ENCODE data around the gene USO1.
"Not testable (repeated sequence)": the region's sequence is repeated elsewhere in the genome, so short reads cannot be mapped to it uniquely, and the experiment has no call there.

The USO1 gene

DNA sequence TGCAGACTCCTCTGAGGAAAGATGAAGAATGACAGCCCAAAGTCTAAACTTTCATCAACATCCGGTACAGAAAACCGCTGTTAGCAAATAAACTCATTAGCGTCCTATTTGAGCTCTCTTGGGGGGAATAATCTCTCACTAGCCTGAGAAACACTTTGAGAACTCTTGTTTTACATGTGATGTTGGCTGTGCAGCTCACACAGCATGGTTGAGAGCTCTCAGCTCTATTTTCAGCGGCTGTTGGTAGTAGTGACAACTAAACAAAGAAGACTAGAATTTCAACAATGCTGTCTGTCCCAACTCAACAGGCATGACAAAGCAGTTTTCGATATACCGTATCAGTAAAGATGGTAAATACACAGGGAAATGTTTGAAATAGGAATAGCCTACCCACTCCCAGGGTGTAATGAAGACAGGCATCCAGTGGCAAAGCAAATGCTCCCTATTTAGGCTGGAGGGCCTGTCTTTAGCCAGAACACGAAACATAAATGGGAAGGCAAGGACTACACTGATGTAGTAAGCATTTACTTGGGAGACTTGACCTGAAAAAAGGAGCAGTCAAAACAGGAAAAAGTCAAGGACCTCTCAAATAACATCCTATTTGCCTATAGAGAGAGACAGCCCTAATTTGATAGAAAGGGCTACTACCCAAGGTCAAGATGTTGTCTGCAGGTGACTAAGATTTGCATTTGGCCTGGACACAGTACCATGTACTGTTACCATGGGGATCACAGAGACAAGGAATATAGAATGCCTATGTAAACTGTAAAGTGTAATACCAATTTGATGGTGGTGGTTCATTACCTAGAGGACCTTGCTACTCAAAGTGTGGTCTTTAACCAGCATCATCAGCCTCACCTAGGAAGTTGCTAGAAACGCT is 117.5 kb downstream of the USO1 start:
- no peak for DNase-seq (ENCODE audit: low read depth in 2 of 2)

DNA sequence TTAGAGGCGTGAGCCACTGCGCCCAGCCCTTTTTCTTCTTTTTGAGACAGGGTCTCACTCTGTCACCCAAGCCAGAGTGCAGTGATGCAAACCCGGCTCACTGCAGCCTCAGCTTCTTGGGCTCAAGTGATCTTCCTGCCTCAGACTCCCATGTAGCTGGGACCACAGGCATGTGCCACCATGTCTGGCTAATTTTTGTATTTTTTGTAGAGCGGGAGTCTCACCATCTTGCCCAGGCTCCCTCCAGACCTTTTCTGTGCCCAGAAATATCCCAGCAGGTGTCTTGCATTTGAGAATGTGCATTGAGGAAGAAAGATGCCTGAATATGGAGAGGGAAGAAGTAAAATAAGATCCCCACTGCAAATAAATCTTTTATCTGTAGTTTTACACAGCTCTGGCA is 119.2 kb downstream of the USO1 start:
- DNase-seq (ENCODE audit: low read depth in 2 of 2): no peak

DNA sequence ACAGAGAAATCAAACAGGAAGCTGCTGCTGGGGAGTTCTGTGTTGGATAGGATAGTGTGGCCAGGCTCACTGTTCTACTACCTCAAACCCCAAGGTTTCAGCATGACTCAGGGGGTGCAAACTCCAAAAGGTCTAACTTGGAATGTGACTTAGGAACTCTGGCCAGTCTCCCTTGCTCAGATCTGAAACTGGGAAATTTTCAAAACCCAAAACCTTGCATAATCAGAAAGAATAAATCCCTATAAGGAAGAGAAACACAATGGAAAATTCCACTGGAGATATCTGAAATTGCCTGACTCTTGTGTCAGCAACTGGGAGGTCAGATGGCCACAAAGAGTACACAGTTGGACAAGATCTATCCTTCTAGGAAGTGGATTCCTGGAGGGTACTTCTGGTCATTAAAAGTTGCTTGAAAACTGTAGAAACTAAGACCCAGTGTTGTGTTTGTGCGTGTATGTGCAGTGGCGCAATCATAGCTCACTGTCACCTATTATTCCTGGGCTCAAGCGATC is 119.8 kb downstream of the USO1 start:
- no peak for DNase-seq (ENCODE audit: low read depth in 2 of 2)

DNA sequence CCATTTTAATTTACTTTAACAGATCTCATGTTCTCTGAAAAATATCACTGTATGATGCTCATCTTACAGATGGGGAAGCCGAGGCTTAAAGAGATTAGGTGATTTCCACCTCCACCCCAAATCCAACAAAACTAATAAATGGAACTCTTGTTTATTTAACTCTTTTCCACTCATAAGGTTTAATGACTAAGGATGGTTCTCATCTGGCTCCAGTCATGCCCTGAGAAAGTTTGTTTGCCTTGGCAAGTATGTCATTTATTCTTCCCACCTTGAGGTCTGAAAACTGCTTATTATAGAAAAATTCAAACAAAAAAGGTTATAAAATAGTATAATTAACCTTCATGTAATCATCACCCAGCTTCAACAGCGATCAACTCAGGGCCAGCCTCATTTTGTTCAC is 121.6 kb downstream of the USO1 start:
- DNase-seq (ENCODE audit: low read depth in 2 of 2): no peak

DNA sequence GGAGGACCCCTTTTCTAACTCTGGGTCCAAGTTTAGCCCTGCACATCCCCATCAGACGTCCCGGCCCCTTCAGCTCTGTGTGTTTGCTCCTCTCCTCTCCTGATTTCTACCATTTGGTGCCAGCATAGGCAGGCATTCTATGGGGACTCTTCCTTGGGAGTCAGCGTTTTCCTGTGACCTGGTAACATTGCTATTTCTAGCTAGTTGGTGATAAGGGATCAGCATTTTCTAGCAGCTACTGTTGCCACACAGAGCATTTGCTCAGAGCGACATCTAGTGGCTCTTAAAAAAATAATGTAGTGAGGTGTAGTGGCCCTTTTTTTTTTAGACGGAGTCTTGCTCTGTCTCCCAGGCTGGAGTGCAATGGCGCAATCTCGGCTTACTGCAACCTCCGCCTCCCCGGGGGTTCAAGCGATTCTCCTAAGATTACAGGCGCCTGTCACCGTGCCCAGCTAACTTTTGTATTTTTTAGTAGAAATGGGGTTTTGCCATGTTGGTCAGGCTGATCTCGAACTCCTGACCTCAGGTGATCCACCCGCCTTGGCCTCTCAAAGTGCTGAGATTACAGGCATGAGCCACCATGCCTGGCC is 123.9 kb downstream of the USO1 start:
- not testable (repeated sequence) for DNase-seq (ENCODE audit: low read depth in 2 of 2)

DNA sequence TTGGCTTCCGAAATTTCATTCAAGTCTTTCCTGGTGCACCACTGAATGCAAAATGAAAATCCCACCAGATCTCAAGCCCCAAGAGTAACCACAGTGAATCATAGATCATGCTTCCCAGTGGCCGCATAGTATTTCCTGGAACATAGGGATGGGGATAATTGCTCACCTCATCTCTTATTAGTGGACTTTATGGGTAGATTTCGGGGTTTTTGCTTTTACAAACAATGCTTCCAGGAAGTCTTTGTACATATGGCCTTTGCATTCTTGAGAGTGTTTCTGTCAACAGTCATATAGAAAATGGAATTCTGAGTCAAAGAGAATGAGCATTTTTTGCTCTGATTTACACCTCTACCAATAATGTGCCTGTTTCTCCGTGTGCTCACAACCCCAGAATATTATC is 124.5 kb downstream of the USO1 start:
- no peak for DNase-seq (ENCODE audit: low read depth in 2 of 2)

DNA sequence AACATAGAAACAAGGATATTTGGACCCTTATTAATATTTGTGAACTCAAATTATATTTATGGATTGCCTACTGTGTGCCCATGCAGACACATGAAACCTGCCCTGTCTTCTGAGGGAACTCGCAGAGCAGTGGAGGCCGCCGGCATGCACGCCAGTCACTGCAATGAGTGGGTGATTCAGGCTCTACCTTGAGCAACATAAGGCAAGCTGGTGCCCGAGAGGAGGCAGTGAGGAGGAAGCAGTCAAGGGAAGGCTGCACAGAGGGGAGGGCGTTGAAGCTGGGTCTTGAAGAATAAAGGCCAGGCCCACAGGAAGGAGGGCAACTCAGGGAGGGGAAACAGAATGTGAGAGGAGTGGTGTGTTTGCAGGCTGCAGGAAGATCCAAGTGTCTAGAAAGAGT is 125.1 kb downstream of the USO1 start:
- DNase-seq (ENCODE audit: low read depth in 2 of 2): no peak

DNA sequence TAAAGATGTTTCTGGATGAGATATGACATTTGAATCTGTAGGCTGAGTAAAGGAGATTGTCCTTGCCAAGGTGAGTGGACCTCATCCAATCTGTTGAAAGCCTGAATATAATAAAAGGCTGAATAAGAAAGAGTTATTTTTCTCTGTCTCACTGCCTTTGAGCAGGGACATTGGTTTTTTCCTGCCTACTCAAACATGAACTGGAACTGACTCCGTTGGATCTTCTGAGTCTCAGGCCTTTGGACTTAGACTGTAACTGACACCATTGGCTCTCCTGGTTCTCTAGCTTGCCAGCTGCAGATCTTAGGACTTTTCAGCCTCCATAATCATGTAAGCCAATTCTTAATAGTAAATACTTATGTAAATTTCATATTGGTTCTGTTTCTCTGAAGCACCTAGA is 134.3 kb downstream of the USO1 start:
- no peak for DNase-seq (ENCODE audit: low read depth in 2 of 2)

DNA sequence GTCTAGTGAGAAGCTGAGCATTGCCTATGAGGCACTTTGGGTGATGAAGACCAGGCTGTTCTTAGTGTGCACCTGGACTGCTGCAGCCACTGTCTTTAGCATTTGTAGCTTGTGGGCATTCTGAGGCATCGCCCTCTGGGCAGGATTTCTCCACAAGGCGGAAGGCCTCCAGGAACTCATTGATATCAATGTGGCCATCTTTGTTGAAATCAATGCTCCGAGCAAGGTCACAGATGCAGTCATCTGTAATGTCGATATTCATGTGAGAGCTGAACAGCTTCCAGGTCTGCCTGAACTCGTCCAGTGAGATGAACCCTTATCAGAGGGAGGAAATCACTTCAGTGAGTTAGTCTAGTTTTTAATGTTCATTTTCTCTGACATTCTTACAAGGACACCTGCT is 136.2 kb downstream of the USO1 start:
- no peak for DNase-seq (ENCODE audit: low read depth in 2 of 2)

Measured in activated CD4-positive, alpha-beta T cell treated with anti-CD3 and anti-CD28 coated beads for 24 hours (primary cell).